ENCODE data around the gene BBS1. TPM values are rescaled to one million over a fixed set of nuclear protein-coding genes. Genes with fewer than 3 reads are reported as not detected.

Gene BBS1
- total RNA-seq, 1 donor from 2014 or later, result 8.2 TPM

DNA sequence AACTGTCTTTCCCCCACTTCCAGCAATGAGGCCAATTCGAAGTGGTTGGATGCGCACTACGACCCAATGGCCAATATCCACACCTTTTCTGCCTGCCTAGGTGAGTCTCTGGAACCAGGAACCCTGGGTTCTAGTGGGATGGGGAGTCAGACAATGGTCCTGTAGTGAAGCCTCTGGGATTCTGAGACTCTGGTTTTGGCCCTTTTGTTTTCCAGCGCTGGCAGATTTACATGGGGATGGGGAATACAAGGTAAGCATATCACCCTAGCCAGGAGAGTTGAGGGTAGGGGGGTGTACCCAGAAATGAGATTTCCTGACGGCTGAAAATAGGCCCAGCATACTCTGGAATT lies 530 bp downstream of the BBS1 start:
- no peak for DNase-seq (ENCODE audit: low read depth)
- TF ChIP-seq, protein P1, sequence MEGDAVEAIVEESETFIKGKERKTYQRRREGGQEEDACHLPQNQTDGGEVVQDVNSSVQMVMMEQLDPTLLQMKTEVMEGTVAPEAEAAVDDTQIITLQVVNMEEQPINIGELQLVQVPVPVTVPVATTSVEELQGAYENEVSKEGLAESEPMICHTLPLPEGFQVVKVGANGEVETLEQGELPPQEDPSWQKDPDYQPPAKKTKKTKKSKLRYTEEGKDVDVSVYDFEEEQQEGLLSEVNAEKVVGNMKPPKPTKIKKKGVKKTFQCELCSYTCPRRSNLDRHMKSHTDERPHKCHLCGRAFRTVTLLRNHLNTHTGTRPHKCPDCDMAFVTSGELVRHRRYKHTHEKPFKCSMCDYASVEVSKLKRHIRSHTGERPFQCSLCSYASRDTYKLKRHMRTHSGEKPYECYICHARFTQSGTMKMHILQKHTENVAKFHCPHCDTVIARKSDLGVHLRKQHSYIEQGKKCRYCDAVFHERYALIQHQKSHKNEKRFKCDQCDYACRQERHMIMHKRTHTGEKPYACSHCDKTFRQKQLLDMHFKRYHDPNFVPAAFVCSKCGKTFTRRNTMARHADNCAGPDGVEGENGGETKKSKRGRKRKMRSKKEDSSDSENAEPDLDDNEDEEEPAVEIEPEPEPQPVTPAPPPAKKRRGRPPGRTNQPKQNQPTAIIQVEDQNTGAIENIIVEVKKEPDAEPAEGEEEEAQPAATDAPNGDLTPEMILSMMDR (IDR thresholded peaks at IDR 0.05; ENCODE audit: insufficient read depth, low read length, severe bottlenecking), result no peak
- Histone ChIP-seq H3K27me3 (ENCODE audit: control insufficient read depth, insufficient read depth, low read length) (no peaks in the 10 kb centered on the region), H3K36me3 (ENCODE audit: control insufficient read depth, insufficient read depth, low read length) (peaks cover 9% of the 10 kb centered on the region), H3K4me3 (ENCODE audit: low read depth, low read length) (peak overlapping the region; percentile 70)
- no peak for FAIRE-seq

DNA sequence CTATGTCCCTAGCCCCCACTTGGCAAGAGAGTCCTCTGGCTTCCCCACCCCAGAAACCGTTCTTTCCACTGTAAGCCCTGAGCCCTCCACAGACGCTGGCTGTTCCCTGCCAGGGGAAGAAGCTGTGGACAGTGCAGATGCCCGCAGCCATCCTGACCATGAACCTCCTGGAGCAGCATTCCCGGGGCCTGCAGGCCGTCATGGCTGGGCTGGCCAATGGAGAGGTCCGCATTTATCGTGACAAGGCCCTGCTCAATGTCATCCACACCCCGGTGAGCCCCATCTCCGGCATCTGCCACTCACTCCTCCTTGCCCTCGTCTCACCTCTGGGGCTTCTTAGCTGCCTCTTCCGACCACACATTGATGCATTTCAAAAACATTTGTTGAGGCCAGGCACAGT lies 13.2 kb downstream of the BBS1 start:
- Histone ChIP-seq H3K4me3 (ENCODE audit: low read depth, low read length) (no peak overlapping the region), H3K36me3 (ENCODE audit: control insufficient read depth, insufficient read depth, low read length) (peaks cover 18% of the 10 kb centered on the region), H3K27me3 (ENCODE audit: control insufficient read depth, insufficient read depth, low read length) (no peaks in the 10 kb centered on the region)
- FAIRE-seq, result no peak
- TF ChIP-seq, protein P1 (IDR thresholded peaks at IDR 0.05; ENCODE audit: insufficient read depth, low read length, severe bottlenecking), result no peak
- DNase-seq (ENCODE audit: low read depth), result no peak

DNA sequence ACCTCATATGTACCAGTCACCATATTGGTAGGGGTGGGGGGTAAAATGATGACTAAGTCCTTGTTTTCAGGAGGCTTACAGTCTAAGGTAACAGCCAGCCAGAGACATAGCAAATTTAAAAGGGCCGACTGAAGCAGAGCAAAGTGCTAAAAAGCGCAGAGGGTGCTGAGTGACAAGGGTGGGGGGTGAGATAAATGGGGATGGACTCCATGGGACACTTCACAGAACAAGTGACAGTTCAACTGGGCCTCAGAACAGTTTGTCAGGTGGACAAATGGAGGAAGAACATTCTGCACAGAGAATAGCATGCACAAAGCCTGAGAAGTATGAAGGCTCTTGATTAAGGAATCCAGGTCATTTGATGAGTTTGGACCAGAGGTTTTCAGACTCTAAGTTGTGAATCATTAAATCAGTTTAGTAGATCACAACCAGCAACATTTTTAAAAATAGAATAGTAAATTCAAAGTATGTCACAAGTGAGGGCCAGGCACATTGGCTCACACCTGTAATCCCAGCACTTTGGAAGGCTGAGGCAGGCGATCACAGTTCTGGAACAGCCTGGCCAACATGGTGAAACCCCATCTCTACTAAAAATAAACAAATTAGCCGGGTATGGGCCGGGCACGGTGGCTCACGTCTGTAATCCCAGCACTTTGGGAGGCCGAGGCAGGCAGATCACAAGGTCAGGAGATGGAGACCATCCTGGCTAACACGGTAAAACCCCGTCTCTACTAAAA lies 14.0 kb downstream of the BBS1 start:
- H3K4me3 ChIP-seq (ENCODE audit: low read depth, low read length), result no peak overlapping the region
- peaks cover 18% of the 10 kb centered on the region for H3K36me3 ChIP-seq (ENCODE audit: control insufficient read depth, insufficient read depth, low read length)
- FAIRE-seq (no peak), DNase-seq (ENCODE audit: low read depth) (no peak)
- TF ChIP-seq, protein P1 (IDR thresholded peaks at IDR 0.05; ENCODE audit: insufficient read depth, low read length, severe bottlenecking), result no peak
- no peaks in the 10 kb centered on the region for H3K27me3 ChIP-seq (ENCODE audit: control insufficient read depth, insufficient read depth, low read length)

DNA sequence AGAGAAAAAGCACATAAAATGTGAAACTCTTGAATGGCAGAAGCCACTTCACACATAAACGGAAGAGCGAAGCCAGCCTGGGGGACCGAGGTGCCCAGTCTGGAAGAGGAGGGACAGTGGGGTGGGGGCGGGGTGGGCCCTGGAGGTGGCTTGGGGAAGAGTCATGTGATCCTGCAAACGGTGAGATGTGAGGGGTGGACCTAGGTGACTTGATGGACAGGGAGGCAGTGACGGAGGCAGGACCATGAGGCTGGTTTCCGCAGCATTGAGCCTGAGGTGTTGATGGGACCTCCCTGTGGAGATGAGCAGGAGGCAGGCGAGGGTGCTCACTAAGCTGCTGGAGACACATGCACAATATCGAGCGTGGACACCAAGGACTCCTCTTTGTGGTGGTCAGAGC lies 18.6 kb downstream of the BBS1 start:
- FAIRE-seq, result no peak
- H3K36me3 ChIP-seq (ENCODE audit: control insufficient read depth, insufficient read depth, low read length), result peaks cover 6% of the 10 kb centered on the region
- TF ChIP-seq, protein P1 (IDR thresholded peaks at IDR 0.05; ENCODE audit: insufficient read depth, low read length, severe bottlenecking), result no peak
- DNase-seq (ENCODE audit: low read depth), result no peak
- H3K27me3 ChIP-seq (ENCODE audit: control insufficient read depth, insufficient read depth, low read length), result no peaks in the 10 kb centered on the region
- H3K4me3 ChIP-seq (ENCODE audit: low read depth, low read length), result no peak overlapping the region

DNA sequence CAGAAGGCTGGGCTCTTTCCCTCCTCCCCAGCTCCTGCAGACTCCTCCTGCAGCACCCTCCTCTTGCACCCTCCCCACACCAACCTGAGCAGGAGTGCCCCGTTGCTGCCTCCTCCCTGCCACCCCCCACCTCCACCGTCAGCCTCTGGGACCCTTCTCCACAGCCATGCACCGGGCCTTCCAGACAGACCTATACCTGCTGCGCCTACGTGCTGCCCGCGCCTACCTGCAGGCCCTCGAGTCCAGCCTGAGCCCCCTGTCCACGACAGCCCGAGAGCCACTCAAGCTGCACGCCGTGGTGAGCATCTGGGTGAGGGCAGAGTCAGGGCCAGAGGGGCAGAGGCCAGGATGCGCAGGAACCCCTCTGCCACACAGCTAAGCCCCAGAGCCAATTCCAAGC lies 19.2 kb downstream of the BBS1 start:
- H3K4me3 ChIP-seq (ENCODE audit: low read depth, low read length), result no peak overlapping the region
- DNase-seq (ENCODE audit: low read depth), result no peak
- TF ChIP-seq, protein P1 (IDR thresholded peaks at IDR 0.05; ENCODE audit: insufficient read depth, low read length, severe bottlenecking), result no peak
- H3K27me3 ChIP-seq (ENCODE audit: control insufficient read depth, insufficient read depth, low read length), result no peaks in the 10 kb centered on the region
- no peak for FAIRE-seq
- H3K36me3 ChIP-seq (ENCODE audit: control insufficient read depth, insufficient read depth, low read length), result peaks cover 6% of the 10 kb centered on the region

All from bronchial epithelial cell (primary cell).